ENCODE data around the gene PNMA5.
"Not testable (repeated sequence)": the region's sequence is repeated elsewhere in the genome, so short reads cannot be mapped to it uniquely, and the experiment has no call there.

DNA sequence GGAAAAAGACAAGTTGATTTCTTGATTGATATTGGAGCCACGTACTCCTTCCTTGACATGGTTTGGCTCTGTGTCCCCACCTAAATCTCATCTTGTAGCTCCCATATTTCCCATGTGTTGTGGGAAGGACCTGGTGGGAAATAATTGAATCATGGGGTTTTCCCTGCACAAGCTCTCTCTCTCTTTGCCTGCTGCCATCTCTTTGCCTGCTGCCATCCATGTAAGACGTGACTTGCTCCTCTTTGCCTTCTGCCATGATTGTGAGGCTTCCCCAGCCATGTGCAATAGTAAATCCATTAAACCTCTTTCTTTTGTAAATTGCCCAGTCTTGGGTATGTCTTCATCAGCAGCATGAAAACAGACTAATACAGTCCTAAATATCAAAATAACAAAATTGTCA is 8.3 kb upstream of the PNMA5 start:
- not testable (repeated sequence) for TF ChIP-seq CTCF, POLR2AphosphoS5, POLR2A (IDR thresholded peaks at IDR 0.05)
